Measurements from ENCODE around the gene FOXO6. TPM values are rescaled to one million over a fixed set of nuclear protein-coding genes. Genes with fewer than 3 reads are reported as not detected.

FOXO6 gene
- total and polyA plus RNA-seq, 2 donors (not counting 1 experiment from before 2014, with no cell fraction given), result 0.06 to 0.15 TPM

DNA sequence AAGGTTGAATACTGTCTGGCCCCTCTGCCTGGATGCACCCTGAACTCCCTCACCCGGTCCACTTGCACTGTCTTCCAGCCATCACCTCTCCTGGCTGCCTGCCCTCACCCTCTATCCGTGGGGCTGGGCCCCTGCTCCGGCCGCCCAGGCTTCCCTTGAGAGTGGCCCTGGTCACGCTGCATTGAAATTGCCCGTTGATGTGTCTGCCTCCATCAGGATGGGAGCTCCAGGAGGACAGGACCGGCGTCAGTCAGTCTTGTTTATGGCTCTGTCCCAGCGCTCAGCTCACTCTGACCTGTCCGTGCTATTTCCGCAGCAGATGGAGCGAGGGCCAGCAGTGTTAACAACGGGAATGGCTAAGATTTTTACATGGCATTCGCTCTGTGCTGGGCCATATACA lies 34.9 kb downstream of the FOXO6 start:
- Histone ChIP-seq H3K36me3 (replicated peaks in 1 of 2; ENCODE audit: control extremely low read depth in 1 of 2, control insufficient read depth in 1 of 2, extremely low read depth in 1 of 2, insufficient read depth in 2 of 2, low read length in 1 of 2) (no peaks in the 10 kb centered on the region), H2AFZ (ENCODE audit: insufficient read depth, low read depth, low read length, poor library complexity, severe bottlenecking) (no peak overlapping the region), H3K27me3 (replicated peaks in 1 of 4; ENCODE audit: control extremely low read depth in 1 of 4, control insufficient read depth in 3 of 4, insufficient read depth in 4 of 4, low read length in 3 of 4) (peaks cover 0 to 13% (median 1%) of the 10 kb centered on the region in 4 experiments), H3K9me3 (ENCODE audit: control extremely low read depth in 1 of 3, control insufficient read depth in 2 of 3, insufficient read depth in 1 of 3, low read length in 2 of 3) (peaks cover 0 to 10% (median 3%) of the 10 kb centered on the region in 3 donors), H3K4me2 (replicated peaks; ENCODE audit: low read depth, low read length, poor library complexity, severe bottlenecking) (no peak overlapping the region), H3K4me1 (ENCODE audit: control insufficient read depth in 2 of 2, insufficient read depth in 2 of 2, low read length in 2 of 2) (peaks cover 0 to 7% of the 10 kb centered on the region in 2 donors), H3K9ac (ENCODE audit: low read length) (no peak overlapping the region), H3K79me2 (ENCODE audit: control insufficient read depth, insufficient read depth, low read length) (no peaks in the 10 kb centered on the region), H4K20me1 (ENCODE audit: control insufficient read depth, insufficient read depth, low read length, poor library complexity, severe bottlenecking) (no peaks in the 10 kb centered on the region), H3K27ac (ENCODE audit: low read length in 2 of 2) (no peak overlapping the region), H3K4me3 (ENCODE audit: control extremely low read depth in 1 of 5, extremely low read depth in 1 of 5, insufficient read depth in 1 of 5, low read depth in 2 of 5, low read length in 4 of 5) (no peak overlapping the region)
- POLR2A ChIA-PET, result no interaction called here
- H3K9me3 Mint-ChIP-seq (ENCODE audit: insufficient read depth), result peaks cover 5% of the 10 kb centered on the region
- TF ChIP-seq EZH2 (IDR thresholded peaks at IDR 0.05; ENCODE audit: borderline replicate concordance, insufficient read depth, low read depth, low read length, poor library complexity, severe bottlenecking), result no peak
- TF ChIP-seq, protein P1, sequence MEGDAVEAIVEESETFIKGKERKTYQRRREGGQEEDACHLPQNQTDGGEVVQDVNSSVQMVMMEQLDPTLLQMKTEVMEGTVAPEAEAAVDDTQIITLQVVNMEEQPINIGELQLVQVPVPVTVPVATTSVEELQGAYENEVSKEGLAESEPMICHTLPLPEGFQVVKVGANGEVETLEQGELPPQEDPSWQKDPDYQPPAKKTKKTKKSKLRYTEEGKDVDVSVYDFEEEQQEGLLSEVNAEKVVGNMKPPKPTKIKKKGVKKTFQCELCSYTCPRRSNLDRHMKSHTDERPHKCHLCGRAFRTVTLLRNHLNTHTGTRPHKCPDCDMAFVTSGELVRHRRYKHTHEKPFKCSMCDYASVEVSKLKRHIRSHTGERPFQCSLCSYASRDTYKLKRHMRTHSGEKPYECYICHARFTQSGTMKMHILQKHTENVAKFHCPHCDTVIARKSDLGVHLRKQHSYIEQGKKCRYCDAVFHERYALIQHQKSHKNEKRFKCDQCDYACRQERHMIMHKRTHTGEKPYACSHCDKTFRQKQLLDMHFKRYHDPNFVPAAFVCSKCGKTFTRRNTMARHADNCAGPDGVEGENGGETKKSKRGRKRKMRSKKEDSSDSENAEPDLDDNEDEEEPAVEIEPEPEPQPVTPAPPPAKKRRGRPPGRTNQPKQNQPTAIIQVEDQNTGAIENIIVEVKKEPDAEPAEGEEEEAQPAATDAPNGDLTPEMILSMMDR (IDR thresholded peaks at IDR 0.05), result no peak
- ATAC-seq (ENCODE audit: low read depth) (no peak), DNase-seq (no peak)
- intact Hi-C loops (cut with micrococcal nuclease), result no loop called here
- H3K27me3 Mint-ChIP-seq, result peaks cover 29% of the 10 kb centered on the region
- no peak overlapping the region for H3K4me3 Mint-ChIP-seq
- no peaks in the 10 kb centered on the region for H3K4me1 Mint-ChIP-seq
- H3K27ac Mint-ChIP-seq, result no peak overlapping the region
- WGBS (ENCODE audit: insufficient coverage), result 58% methylated on average over 14 of the region's 14 CpGs
- CTCF ChIA-PET, result interaction anchor here (0.5 to 1.3 kb wide), 2 partner anchors 22 to 141 kb away, joined by 4 read pairs; no protein-coding TSS in a partner anchor

DNA sequence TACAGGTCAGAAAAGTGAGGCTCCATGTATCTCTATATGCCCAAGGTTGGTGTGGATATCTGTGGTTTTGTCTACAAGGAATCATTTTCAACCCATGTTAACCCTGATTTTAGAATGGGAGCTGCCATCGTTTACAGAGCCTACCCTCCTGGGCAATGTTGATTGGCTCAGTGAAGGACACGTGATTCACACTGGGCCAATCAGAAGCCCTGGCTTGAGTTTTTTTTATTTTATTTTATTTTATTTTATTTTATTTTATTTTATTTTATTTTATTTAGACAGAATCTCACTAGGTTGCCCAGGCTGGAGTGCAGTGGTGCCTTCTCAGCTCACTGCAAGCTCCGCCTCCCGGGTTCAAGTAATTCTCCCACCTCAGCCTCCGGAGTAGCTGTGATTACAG lies 35.8 kb downstream of the FOXO6 start:
- Histone ChIP-seq H3K79me2 (ENCODE audit: control insufficient read depth, insufficient read depth, low read length) (no peaks in the 10 kb centered on the region), H3K9ac (ENCODE audit: low read length) (no peak overlapping the region), H3K4me2 (replicated peaks; ENCODE audit: low read depth, low read length, poor library complexity, severe bottlenecking) (no peak overlapping the region), H3K9me3 (ENCODE audit: control extremely low read depth in 1 of 3, control insufficient read depth in 2 of 3, insufficient read depth in 1 of 3, low read length in 2 of 3) (peaks cover 0 to 10% (median 3%) of the 10 kb centered on the region in 3 donors), H3K27ac (ENCODE audit: low read length in 2 of 2) (no peak overlapping the region), H3K27me3 (replicated peaks in 1 of 4; ENCODE audit: control extremely low read depth in 1 of 4, control insufficient read depth in 3 of 4, insufficient read depth in 4 of 4, low read length in 3 of 4) (peaks cover 0 to 16% (median 1%) of the 10 kb centered on the region in 4 experiments), H2AFZ (ENCODE audit: insufficient read depth, low read depth, low read length, poor library complexity, severe bottlenecking) (no peak overlapping the region), H4K20me1 (ENCODE audit: control insufficient read depth, insufficient read depth, low read length, poor library complexity, severe bottlenecking) (no peaks in the 10 kb centered on the region), H3K36me3 (replicated peaks in 1 of 2; ENCODE audit: control extremely low read depth in 1 of 2, control insufficient read depth in 1 of 2, extremely low read depth in 1 of 2, insufficient read depth in 2 of 2, low read length in 1 of 2) (no peaks in the 10 kb centered on the region), H3K4me3 (ENCODE audit: control extremely low read depth in 1 of 5, extremely low read depth in 1 of 5, insufficient read depth in 1 of 5, low read depth in 2 of 5, low read length in 4 of 5) (no peak overlapping the region), H3K4me1 (ENCODE audit: control insufficient read depth in 2 of 2, insufficient read depth in 2 of 2, low read length in 2 of 2) (peaks cover 0 to 7% of the 10 kb centered on the region in 2 donors)
- ChIA-PET POLR2A (no interaction called here), CTCF (no interaction called here)
- TF ChIP-seq, protein P1 (IDR thresholded peaks at IDR 0.05), result no peak
- TF ChIP-seq EZH2 (IDR thresholded peaks at IDR 0.05; ENCODE audit: borderline replicate concordance, insufficient read depth, low read depth, low read length, poor library complexity, severe bottlenecking), result no peak
- H3K9me3 Mint-ChIP-seq (ENCODE audit: insufficient read depth), result peaks cover 5% of the 10 kb centered on the region
- no peak overlapping the region for H3K27ac Mint-ChIP-seq
- no peaks in the 10 kb centered on the region for H3K4me1 Mint-ChIP-seq
- intact Hi-C loops (cut with micrococcal nuclease), result no loop called here
- H3K27me3 Mint-ChIP-seq, result peaks cover 30% of the 10 kb centered on the region
- no peak overlapping the region for H3K4me3 Mint-ChIP-seq
- WGBS (ENCODE audit: insufficient coverage), result 67% methylated on average over 3 of the region's 5 CpGs
- no peak for DNase-seq
- ATAC-seq (ENCODE audit: low read depth), result no peak

Data from B cell (primary cell).